ENCODE measurements around the gene CLEC10A.

DNA sequence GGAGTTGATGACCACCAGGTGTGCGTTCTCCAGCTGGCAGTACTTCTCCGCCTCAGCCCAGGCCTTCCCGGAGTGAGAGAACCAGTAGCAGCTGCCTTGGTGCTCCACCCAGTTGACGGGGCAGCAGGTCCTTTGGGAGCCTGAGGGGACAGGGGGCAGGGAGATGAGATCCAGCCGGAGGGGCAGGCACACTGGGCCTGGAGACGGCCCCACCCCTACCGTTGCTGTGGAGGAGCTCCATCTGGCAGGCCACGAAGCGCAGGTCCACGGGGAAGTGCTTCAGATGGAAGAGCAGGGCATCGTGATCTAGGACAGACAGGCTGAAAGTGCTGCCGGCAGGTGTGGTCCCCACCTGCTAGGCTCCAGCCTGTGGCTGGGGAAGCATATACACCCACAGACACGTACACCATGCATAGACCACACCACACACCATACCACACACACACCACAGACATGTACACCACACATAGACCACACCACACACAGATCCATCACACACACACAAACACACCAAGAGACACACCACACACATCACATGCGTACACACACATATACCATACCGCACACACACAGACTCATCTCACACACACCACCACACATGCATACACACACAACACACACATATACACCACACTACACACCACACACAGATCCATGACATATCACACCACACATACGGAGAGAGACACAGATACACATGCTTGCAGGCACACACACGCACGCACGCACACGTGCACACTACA lies 27.1 kb upstream of the CLEC10A start:
- TF ChIP-seq CTCF (IDR thresholded peaks at IDR 0.05; ENCODE audit: insufficient read depth, low read length, poor library complexity, severe bottlenecking): no peak
- TF ChIP-seq EZH2phosphoT487 (conservative IDR thresholded peaks at IDR 0.05; ENCODE audit: low read length): no peak
